Measurements from ENCODE around the gene CELF2.

- TF ChIP-seq CTCF (IDR thresholded peaks at IDR 0.05) (no peak), EP300 (IDR thresholded peaks at IDR 0.05) (no peak)
Measured at GRCh38 chr10:11004144-11005077, 13.3 kb upstream of the CELF2 start.

All from sigmoid colon (tissue), 4 donors.